NCI-H524 treated with DMSO at 0.1 percent for 48 hours (cell line): ENCODE measurements around the gene POU6F2.
A peak's percentile ranks its signal among the peaks of the same experiment; 100 is the strongest.

Experiments used
- DNase-seq: peaks from one replicate; lab custom pipeline; 2025; lab: John Stamatoyannopoulos, UW

Gene POU6F2

DNA sequence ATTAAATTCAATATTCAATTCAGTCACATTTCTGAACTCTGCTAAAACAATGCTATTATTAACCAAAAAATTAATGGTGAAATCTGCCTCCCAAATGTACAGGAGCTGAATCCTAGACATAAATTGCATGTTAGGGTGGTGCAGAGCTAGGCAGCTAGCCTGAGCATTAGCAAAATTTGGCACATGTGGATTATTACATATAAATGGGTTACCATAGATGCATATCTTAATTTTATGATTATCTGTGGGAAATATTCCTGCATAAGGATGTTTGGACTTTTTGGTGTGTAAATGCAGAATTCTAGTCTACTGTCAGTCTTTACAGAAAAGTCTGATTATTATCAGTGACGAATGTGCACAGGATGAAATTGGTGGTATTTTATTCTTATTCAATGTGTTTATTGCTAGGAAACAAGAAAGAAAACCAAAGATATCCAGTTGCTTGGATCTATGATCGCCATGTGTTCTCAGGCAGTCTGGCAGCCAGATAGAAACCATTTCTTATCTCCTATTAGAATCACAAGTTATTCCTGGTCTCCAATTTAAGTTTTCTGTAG, 150.7 kb downstream of the POU6F2 start:
- no peak for DNase-seq

DNA sequence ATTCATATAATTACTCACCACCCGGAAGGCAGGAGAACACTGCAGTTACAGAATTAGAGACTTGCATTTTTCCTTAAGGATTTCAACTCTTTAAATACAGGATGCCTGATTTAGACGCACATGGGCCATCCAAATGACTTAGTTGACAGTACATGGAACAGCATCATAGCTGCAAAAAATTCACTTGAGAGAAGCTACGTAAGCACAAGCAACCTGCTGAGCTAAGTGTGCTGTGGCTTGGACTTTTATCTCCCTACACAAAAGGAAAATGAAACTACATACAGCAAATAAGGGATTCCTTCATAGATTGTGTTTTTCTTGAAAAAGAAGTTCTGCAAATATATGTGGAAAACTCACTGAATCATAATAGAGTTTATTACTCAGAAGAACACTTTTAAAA, 152.6 kb downstream of the POU6F2 start:
- no peak for DNase-seq

DNA sequence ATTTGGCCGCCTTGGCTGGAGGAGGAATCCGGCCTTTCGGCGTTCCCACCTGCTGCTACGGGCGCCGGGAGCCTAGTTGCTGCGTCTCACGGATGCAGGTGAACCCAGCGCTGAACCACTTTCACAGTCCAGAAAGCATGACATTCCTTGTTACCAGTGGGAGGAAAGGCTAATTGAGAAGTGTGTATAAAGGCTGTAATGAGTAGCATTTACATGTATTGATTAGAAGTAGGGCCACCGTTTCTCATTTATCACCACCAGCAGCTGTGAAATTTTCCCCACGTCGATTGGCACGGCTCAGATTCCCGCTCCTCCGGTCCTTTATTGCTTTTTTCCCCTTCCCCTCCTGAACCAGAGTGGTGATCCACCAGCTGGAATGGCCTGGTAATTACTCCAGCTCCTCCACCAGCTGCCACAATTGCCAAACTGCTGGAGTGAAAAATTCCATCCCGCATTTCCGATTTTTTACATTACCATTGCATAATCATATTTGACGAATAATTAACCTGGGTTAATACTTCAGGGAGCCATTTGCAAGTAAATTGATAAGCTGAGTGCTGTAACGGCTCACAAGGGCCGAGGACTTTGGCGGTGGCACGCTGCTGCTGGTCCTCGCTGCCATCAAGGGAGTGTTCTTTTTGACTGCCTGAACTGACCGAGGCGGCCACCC, 153.3 kb downstream of the POU6F2 start:
- peak; percentile 18 for DNase-seq

DNA sequence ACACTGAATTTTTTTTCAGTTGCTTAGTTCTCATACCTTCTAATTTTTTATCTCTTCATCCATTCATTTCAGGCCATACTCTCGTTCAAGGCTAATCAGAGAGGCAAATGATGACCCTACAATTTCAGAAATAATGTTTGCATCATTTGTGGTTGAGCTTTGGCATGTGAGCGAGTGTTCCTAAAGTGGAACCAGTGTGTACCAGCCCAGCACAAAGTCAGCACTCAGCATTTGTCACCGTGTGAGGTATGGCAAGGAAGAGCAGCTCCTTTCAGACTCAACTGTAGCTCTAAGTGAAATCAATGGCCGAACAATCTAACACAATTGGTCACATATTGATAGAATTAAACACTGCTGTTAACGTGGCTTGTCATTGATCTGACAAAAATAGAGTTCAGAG, 154.6 kb downstream of the POU6F2 start:
- no peak for DNase-seq

DNA sequence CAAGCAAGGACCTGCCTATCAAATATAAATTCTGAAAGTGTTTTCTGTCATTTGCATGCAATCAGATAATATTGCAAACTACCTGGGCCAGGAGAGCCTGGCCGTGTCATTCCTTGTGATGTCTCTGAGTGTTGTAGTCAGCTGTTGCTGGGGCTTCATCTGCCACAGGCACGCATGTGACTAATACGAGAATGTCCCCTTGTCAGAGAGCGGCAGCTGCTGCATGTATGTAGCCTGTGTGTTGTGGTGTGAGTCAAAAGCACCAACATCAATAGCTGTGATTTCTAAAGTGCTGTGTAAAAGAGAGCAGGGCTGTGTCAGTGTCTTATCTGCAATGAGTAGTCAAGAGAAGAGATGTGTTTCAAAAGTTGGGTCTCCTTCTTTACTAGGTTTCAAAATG, 155.4 kb downstream of the POU6F2 start:
- no peak for DNase-seq

DNA sequence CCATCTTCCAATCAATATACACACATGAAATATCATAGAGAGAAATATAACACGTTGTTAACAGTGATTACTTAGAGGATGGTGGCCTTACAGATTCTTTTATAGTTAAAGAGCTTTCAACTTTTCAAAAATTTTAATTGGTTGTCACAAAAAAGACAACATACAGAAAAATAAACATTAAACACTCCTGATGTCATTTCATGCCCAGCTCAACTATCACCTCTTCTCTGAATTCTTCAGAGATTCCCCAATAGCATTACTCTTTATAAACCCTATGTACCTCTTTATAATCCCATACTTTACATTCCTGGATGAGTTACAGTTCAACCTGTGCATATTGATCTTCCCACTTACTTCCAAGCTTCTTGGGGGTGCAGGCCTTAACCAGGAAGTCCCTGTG, 159.8 kb downstream of the POU6F2 start:
- no peak for DNase-seq

DNA sequence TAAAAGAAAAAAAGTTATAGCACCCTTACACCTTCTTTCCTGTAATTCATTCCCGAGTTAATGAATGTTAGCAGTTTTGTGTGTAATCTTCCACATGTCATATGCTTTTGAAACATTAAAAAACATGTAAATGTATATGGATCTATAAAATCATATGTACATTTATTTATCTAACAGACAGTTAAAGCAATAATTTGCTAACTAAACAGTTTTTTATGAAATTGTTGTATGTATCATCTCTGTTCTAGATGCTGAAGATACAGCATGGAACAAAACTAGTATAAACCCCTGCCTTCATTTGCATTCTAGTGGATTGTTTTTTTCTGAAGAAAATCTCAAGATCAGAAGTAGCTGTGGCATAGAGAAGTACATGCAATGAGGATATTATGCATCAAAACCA, 165.0 kb downstream of the POU6F2 start:
- no peak for DNase-seq

DNA sequence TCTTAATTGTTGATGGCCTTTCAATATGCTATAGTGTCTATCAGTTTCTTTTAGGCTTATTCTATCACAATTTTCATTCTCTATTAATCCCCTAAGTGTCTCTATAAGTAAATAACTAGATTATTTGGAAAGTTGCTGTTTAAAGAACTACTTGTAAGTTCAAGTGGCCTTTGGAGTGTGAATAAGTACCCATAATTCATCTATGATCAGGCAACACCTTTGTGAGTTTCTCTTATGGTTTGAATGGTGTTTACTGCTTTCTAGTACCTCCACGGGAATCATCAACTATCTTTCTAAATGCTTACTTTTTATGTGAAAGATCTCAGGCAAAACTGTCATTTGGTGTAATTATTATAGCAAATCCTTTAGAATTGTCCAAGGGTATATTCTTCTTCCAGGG, 166.7 kb downstream of the POU6F2 start:
- no peak for DNase-seq

DNA sequence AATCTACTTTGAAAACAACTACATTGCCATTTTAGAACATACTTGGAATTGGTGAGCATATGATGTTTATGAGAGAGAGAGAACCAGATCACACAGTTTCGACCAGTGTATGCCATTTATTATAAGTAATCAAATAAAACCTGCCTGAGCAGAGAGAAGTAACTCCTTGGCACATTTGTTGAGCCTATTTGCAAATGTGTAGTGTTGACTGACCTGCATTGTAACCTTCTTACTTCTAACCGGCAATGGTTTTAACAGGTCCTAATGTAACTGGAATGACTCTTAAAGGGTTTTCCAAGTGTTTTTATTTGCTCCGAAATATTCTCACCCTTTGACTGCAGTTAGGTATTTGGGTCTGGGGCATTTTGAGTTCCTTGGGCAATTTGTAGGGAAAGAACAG, 167.6 kb downstream of the POU6F2 start:
- DNase-seq, result no peak

DNA sequence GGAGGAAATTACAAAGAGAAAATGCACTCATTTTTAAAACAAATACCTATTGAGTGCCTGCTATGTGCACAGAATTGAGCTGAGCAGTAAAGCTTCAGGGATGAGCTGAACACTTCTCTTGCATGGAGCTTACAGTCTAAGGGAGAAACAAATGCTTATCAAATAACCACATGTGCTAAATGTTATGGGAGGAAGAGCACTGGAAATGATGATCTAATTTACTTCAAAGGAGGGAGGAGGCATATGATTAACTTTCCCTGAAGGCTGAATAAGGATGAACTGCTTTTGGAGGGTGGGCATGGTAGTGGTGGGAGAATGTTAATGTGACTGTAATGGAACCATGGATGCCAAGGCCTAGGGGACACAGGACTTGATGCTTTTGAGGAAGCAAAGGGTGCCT, 168.2 kb downstream of the POU6F2 start:
- DNase-seq, result no peak

DNA sequence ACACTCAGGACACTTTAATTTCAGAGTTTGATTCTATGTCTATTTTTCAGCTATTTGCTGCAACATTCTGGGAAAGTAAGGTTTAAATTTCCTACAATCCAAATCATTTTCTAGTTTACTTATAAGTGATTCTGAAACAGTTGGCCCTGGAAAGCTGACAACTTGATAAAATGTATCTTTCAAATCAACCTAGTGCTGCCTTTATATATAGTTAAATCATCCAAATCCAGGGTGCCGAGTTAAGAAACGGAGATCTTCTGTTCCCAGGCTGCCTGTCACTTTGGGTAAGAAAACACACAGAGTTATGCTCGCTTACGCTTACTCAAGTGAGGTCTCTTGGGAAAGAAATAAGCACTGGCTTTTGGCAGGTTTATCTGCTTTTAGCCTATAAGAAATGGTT, 175.0 kb downstream of the POU6F2 start:
- DNase-seq, result no peak

DNA sequence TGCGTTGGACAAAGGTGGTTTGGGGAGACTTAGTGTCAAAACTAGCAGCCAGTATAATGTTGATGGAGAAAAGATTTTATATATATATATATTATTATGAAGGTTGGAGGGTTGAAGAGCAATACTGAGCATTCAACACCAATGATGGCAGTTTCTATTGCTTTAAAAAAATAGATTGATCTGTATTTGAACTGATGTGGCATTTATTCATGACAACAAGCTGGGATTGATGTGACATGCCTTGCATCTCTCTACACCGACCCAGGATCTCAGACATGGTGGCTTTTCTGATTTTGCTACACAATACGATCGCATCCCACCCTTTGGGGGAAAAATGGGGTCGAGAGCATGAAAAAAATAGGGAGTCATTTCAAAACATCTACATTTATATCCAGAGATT, 175.4 kb downstream of the POU6F2 start:
- no peak for DNase-seq

DNA sequence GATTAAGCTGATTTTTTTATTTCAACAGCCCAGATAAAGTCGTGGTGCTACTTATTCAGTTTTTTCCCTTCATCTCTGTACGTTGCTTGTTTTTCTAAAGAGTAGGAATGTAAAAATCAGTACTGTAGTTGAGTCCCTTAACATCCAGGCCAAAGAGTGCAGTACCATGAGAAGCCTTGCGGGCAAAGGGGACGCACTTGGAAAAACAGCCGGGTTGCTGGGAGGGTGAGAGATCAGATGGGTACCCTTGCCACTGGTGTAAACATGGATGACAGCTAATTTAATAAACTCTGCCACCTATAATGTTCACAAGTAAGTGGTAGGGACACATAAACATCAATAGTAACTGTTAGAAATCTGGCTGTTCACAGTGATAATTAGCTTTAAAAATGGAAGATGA, 175.9 kb downstream of the POU6F2 start:
- DNase-seq, result no peak

DNA sequence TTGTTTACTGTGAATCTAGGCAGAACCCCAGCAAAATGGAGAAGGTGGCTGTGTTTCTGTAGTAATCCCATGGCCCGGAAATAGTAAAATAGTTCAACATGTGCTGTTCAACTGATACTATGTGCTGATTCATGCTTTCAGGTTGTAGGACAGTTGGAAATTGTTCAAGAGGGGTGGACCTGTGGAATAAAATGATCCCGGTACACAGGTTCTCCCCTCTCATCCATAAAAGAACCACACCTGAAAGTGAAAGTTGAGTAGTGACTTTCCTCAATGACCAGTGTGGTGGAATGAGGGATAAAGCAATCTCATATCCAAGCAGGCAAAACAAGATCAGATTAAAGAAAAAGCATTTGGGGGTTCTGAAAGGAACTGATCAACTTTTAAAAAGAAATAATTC, 177.1 kb downstream of the POU6F2 start:
- DNase-seq, result no peak

DNA sequence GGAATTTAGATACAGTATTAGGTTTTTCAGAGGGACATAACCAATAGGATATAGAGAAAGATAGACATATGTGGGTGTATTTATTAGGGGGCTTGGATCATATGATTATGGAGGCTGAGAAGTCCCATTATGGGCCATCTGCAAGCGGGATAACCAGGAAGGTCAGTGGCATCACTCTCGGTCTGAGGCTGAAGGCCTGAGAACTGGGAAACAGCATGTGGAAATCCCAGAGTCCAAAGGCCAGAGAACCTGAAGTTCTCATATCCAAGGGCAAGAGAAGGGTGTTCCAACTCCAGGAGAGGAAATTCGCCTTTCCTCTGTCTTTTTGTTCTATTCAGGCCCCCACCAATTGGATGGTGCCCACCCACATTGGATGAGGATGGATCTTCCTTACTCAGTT, 180.7 kb downstream of the POU6F2 start:
- no peak for DNase-seq

DNA sequence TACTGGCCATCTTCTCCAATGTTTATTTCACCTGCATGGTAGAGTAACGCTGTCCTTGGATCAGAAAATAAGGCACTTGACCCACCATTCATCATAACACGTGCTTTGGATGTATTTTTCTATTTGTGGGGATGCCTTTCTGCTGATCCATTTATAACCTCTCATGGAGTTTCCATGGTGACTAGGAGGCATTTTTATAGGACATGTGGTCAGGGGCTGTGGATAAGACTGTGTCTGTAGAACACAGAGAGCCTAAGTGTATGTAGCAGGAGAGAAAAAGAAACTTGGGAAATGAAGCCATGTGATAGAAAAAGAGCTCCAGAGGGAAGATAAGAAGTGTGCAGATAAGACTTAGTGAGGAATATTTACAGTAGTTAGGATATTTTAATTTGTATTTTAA, 184.2 kb downstream of the POU6F2 start:
- no peak for DNase-seq

DNA sequence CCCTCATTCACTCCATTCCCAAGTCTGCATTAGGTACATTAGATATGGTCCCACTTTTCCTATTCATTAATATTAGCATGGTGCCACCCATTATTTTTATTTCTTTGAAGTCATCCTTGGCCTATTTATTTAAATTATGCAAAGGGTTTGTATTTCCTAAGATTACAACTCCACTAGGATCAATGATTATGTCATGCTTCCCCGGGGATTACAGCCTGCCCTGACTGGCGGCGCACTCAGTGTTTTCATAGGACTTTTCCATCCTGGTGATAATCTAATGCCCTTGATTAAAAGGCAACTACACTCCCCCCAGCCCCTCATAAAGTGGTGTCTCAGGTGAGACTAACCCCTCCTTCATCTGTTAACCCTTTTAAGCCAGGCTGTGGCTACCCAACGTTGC, 187.2 kb downstream of the POU6F2 start:
- no peak for DNase-seq

DNA sequence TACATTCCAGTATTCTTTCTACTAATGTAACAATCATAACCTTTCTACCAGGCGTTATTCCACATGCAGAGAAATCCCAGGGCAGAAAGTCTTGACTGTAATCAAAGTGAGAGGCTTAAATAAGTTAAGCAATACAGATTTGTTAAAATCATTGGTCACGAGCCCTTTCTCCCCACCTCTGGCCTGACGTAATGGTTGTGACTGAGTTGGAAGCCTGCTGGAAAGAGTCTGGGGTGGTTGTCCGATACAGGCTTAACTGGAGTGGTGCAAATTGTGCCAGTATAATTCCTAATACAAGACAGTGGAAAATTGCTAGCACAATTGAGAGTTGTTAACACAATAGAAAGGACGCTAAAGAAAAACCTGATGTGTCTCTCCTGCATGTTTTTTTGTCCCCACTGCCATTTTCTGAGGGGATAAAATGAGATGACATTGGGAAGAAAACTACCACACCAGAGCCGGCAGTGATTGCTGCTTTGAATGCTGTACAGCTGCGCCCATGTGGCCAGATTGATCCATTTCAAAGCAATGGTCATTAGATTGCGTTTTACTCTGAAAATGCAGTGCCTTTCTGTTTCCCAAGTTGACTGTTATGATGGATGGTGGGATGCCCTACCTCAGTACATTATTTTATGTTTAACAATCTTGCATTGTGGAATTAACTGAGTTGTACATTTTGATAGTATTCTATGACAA, 190.8 kb downstream of the POU6F2 start:
- no peak for DNase-seq

DNA sequence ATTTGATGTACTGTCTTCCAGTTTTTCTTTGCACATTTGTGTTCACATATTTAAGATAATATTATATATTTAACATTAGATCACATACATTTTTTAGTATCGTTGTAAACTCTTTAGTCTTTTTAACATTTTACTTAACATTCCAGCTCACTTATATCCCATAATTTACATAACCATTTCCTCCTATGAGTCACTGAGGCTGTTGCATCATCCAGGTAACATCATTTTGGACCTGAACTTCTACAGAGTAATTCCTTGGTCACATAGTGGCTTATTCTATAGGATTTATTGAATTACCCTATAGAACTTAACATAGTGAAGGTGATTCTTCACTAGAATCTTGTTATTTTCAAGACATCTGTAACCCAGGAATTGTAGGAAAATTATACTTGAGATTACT, 194.4 kb downstream of the POU6F2 start:
- no peak for DNase-seq

DNA sequence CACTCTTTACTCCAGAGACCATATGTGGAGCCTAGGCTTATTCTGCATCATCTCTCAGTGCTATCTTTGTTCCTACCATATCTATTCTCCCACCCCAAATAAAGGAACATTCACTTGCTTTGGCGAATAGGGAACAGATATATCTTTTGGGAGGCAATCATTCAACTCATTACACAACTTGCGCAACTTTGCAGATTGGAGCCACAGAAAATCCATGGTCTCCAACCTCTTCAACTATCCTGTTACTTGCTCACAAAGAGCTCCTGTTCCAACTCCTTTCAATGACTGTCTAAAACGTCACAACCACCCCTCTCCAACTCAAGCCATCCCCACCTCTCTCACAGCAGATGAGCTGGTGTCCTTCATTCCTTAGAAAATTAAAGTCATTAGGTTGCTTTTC, 203.7 kb downstream of the POU6F2 start:
- DNase-seq, result no peak

DNA sequence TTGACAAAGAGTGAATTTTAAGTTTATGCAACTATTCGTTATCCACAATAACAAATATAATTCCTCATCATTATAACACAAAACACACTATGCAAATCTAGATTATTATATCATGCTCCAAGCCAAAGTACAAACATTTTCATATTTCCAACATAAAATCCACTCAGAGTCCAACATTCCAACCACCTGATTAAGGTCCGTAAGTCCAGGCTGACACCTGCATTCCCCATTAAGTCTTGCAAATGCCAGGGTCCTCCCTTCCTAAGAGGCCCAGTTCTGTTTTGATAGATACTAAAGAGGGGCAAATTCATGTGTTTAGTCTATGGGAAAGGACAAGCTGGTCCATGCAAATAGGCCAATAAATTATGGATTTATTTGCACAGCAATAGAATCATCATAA, 206.1 kb downstream of the POU6F2 start:
- DNase-seq, result no peak

DNA sequence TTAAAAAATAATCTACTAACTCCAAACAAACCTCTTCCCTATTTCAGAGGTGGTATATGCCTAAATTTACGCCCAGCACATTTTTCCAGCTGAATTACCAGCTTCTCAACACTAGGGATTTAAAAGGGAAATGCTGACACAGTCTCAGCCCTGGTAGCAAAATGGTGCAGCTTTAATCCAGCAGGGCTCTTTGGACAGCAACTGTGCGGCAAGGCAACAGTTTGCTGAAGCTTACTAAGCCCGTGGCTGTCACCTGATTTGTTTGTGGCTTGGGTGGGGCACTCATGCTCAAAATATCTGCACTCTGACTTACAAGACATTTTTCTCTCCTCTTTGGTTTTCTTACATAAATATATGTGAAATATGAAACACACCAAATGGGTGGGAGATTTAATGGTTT, 206.7 kb downstream of the POU6F2 start:
- no peak for DNase-seq

DNA sequence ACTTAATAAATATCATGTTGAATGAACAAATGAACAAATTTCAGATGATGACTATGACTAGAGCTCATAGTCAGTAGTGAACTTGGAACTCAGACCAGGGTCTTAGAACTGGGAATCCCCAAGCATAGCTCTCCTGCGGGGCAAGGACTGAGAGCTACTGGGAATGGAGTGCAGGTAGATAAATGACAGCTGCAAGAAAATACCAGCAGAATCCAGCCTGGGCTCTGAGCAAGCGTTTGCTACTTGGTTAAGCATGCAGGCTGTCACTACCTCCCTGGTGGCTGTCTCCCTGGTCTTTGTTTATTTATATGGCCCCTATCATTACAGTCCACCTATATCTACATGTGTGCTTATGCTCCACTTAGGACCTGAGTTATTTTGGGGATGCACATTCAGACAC, 208.4 kb downstream of the POU6F2 start:
- DNase-seq, result no peak

DNA sequence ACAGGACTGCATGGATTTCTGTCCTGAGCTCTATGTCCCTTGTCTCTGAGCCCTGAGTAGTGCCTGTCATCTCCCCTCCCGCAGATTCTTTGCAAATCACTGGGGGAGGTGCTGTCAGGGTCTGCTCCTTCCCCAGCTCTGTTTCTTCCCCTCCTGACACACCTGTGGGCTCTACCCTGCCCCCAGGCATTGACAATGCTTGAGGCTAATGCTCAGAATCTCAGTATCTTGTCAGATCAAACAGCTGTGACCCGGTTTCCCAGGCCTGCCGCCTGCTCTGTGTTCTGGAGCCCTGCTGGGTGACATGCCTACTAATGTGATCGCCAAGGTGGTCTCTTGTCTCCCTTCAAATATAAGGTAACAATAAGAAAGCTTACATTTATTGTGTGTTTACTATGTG, 209.0 kb downstream of the POU6F2 start:
- DNase-seq, result no peak
